HG03135 (cell line): Measurements from ENCODE around the gene KBTBD13.

Experiments used
- ATAC-seq: cut with Tn5 transposase; IDR thresholded peaks from one replicate; pipeline ENCODE4 v1.9.1; 2021; ENCODE audit warnings: mild to moderate bottlenecking, moderate library complexity; ENCODE audit not compliant: unreplicated experiment

The KBTBD13 gene

DNA sequence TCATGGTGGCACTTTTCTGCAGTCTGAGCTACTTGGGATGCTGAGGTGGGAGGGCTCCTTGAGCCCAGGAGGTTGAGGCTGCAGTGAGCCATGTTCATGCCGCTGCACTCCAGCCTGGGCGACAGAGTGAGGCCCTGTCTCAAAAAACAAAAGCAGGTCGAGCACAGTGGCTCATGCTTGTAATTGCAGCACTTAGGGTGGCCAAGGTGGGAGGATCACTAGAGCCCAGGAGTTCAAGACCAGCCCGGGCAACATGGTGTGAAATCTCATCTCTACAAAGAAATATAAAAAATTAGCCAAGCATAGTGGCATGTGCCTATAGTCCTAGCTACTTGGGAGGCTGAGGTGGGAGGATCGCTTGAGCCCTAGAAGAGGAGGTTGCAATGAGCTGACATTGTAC, 28.5 kb downstream of the KBTBD13 start:
- no peak for ATAC-seq

DNA sequence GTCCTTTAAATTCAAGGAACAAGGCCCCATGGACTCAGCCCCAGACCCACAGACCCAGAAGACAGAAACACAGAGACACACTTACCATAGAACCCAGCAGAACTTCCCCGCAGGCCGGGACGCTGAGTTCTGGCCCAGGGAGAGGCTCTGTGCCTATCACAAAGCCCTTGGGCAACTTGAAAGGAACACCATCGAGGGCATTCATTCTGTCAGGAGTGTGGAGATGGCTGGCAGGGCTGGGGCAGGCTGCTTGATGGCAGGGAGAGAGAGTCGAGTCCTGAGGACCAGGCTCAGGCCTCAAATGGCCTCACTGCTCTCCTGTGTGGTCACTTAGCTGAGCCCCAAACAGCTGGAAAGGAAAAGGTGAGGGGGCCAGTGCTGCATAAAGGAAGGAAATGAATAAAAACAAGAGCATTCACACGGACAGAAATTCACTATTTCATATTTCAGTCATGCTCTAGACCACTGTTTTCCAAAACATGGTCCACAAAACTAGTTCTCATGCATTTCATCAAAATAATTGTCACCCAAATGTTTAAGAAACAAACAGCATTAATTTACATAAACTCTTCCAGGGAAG, 29.6 kb downstream of the KBTBD13 start:
- ATAC-seq, result no peak

- ATAC-seq, result no peak
Measured at GRCh38 chr15:65110676-65111292, 34.2 kb downstream of the KBTBD13 start.

- ATAC-seq, result no peak
Measured at GRCh38 chr15:65115086-65115485, 38.5 kb downstream of the KBTBD13 start, which contains the start of gene UBAP1L. Gene UBAP1L, minus strand, starts transcription at chr15:65115200. Its CDS starts 8,985 bp downstream, at chr15:65106215.

GRCh38 chr15:65115542-65115941, 39.0 kb downstream of the KBTBD13 start:
- no peak for ATAC-seq
